Brain pericyte (primary cell): ENCODE measurements around the gene ARL4C.

Experiments used
- DNase-seq: peaks from one replicate; pipeline ENCODE4 v3.0.0-alpha.2; 2012; ENCODE audit warnings: low read depth, low spot score

ARL4C gene

GRCh38 chr2:234447189-234447588 lies 49.7 kb downstream of the ARL4C start:
- no peak for DNase-seq

GRCh38 chr2:234446404-234447076 lies 50.3 kb downstream of the ARL4C start:
- DNase-seq = no peak

- no peak for DNase-seq
Measured at GRCh38 chr2:234444893-234445292, 52.0 kb downstream of the ARL4C start.

GRCh38 chr2:234444242-234444730 lies 52.6 kb downstream of the ARL4C start:
- no peak for DNase-seq
